CD4-positive, alpha-beta T cell treated with Interferon gamma for 1 hour (primary cell): ENCODE data around the gene FRS2.
"Not testable (repeated sequence)": the region's sequence is repeated elsewhere in the genome, so short reads cannot be mapped to it uniquely, and the experiment has no call there.

Experiments
- DNase-seq: peaks from one replicate; pipeline ENCODE4 v3.0.0-alpha.2; 2020

FRS2 gene

GRCh38 chr12:69588527-69588926 is 118.3 kb downstream of the FRS2 start:
- DNase-seq: no peak

- DNase-seq: no peak
Measured at GRCh38 chr12:69589082-69589481, 118.9 kb downstream of the FRS2 start.

- no peak for DNase-seq
Measured at GRCh38 chr12:69595689-69596088, 125.5 kb downstream of the FRS2 start.

- DNase-seq: no peak
Measured at GRCh38 chr12:69598174-69598753, 128.1 kb downstream of the FRS2 start.

GRCh38 chr12:69600804-69601203 is 130.6 kb downstream of the FRS2 start:
- DNase-seq: no peak

- no peak for DNase-seq
Measured at GRCh38 chr12:69601962-69602685, 131.9 kb downstream of the FRS2 start.

GRCh38 chr12:69602954-69603353 is 132.8 kb downstream of the FRS2 start:
- DNase-seq: no peak

- not testable (repeated sequence) for DNase-seq
Measured at GRCh38 chr12:69603556-69603955, 133.4 kb downstream of the FRS2 start.

GRCh38 chr12:69604275-69604674 is 134.1 kb downstream of the FRS2 start:
- not testable (repeated sequence) for DNase-seq

GRCh38 chr12:69608114-69608513 is 137.9 kb downstream of the FRS2 start:
- DNase-seq: no peak

- DNase-seq: no peak
Measured at GRCh38 chr12:69610126-69610525, 139.9 kb downstream of the FRS2 start.

GRCh38 chr12:69610729-69611128 is 140.5 kb downstream of the FRS2 start, which contains the start of gene LRRC10:
Gene LRRC10, minus strand, starts transcription at chr12:69610907. Its CDS starts 69 bp downstream, at chr12:69610838.
- DNase-seq: no peak

- DNase-seq: no peak
Measured at GRCh38 chr12:69613351-69613750, 143.2 kb downstream of the FRS2 start.

GRCh38 chr12:69616025-69616424 is 145.8 kb downstream of the FRS2 start:
- no peak for DNase-seq

- DNase-seq: no peak
Measured at GRCh38 chr12:69619050-69619449, 148.9 kb downstream of the FRS2 start.

GRCh38 chr12:69620077-69620476 is 149.9 kb downstream of the FRS2 start:
- DNase-seq: no peak

GRCh38 chr12:69620921-69621320 is 150.7 kb downstream of the FRS2 start:
- no peak for DNase-seq

GRCh38 chr12:69621551-69621950 is 151.4 kb downstream of the FRS2 start:
- DNase-seq: no peak

- no peak for DNase-seq
Measured at GRCh38 chr12:69623970-69624369, 153.8 kb downstream of the FRS2 start.

GRCh38 chr12:69627501-69627900 is 157.3 kb downstream of the FRS2 start:
- no peak for DNase-seq
